Measurements from ENCODE around the gene STAG1.
"Not testable (repeated sequence)": the region's sequence is repeated elsewhere in the genome, so short reads cannot be mapped to it uniquely, and the experiment has no call there.

Gene STAG1

DNA sequence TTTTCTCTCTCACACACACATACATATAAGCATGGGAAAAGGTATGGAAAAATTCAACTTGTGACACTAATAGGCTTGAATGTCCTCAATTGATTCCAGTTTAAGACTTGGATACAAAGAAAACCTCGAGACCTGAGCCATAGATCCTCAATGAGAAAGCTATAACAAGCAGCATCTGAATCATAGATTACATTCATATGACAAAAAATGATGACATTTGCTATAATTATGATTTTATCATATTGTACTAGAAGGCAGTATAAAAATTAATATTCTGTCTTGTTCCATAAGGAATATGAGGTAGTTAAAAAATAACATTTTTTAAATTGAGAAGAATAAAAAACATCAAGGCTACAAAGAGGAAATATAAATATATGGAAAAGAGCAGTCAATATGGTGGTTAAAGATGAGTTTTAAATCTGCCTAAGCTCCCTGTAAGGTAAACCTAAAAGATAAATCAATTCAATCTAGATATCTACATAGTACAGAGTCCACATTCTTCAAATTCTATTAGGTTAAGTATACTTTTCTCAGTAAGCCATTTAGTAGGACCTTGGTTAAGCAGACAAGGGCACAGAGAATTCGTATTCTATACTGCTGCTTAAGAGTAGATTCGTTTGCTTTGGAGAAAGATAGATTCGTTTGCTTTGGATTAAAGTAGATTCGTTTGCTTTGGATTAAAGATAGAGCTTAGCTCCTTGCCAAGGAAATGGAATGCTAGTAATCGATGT, 175.7 kb downstream of the STAG1 start:
- no peak for DNase-seq

GRCh38 chr3:136567599-136568188, 184.5 kb downstream of the STAG1 start:
- DNase-seq: no peak

DNA sequence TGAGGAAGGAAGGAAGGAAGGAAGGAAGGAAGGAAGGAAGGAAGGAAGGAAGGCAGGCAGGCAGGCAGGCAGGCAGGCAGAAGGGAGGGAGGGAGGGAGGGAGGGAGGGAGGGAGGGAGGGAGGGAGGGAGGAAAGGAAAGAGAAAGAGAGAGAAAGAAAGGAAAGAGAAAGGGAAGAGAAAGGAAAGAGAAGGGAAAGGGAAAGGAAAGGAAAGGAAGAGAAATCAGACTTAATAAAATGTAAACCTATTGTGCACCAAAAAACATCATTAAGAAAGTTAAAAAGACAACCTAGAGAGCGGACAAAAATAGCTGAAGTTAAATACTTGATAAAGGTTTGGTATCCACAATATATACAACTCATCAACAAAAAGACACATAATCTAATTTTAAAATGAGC, 187.2 kb downstream of the STAG1 start:
- DNase-seq: not testable (repeated sequence)

DNA sequence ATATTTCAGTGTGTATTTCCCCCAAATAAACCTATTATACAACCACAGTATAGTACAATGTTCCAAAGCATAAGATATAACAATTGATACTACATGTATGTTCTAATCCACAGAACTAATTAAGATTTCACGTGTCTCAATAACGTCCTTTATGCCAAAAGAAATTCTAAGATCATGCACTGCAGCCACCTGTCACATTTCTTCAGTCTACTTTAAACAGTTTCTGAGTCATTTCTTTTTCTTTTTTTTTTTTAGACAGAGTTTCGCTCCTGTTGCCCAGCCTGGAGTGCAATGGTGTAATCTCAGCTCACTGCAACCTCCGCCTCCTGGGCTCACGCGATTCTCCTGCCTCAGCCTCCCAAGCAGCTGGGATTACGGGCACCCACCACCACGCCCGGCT, 190.2 kb downstream of the STAG1 start:
- no peak for DNase-seq

- no peak for DNase-seq
Measured at GRCh38 chr3:136559896-136560295, 192.3 kb downstream of the STAG1 start.

DNA sequence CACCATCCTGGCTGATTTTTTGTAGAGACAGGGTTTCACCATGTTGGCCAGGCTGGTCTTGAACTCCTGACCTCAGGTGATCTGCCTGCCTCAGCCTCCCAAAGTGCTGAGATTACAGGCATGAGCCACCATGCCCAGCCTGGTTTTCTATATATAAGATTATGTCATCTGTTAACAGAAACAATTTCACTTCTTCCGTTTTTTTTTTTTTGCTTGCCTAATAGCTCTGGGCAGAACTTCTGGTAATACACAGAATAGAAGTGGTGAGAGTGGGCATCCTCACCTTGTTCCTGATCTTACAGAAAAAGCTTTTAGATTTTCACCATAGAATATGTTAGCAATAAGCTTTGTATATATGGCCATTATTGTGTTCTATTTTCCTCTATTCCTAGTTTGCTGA, 202.7 kb downstream of the STAG1 start:
- DNase-seq: not testable (repeated sequence)

- no peak for DNase-seq
Measured at GRCh38 chr3:136547293-136547692, 204.9 kb downstream of the STAG1 start.

DNA sequence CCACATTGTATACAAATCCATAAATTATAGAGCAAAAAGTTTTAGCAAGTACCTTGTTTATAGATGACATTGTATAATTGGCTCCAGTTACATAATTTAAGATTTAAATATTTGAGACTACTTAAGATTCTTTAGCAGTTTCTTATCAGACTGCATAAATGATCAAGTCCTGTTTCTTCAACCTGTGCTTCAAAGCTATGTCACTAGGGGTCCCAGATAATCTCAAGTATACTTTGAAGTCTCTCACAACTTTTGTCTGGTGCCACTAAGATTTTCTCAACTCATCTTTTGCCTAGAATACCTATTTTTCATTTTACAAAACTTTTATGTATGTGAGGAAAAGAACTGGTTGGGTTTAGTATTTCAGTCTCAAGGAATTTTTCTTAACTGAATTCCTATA, 205.5 kb downstream of the STAG1 start:
- DNase-seq: no peak

GRCh38 chr3:136545664-136546268, 206.4 kb downstream of the STAG1 start:
- DNase-seq: no peak

GRCh38 chr3:136544532-136544931, 207.6 kb downstream of the STAG1 start:
- no peak for DNase-seq

DNA sequence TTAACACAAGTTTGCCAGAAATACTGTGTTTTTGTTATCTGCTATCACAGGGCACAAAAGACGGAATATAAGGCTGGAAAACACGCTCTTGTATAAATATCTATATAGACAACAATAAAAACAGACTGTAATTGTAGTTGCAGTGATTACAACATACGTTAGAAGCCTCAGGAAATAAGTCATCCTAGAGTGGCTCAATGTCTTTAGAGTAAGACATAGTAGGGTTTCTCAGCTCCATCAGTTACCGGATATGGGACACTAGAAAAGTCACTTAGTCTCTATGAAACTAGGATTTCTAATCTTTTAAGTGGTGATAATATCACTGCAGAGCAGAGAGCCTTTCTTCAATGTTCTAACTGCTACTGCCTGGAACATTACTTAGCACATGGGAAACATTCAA, 208.8 kb downstream of the STAG1 start:
- no peak for DNase-seq

DNA sequence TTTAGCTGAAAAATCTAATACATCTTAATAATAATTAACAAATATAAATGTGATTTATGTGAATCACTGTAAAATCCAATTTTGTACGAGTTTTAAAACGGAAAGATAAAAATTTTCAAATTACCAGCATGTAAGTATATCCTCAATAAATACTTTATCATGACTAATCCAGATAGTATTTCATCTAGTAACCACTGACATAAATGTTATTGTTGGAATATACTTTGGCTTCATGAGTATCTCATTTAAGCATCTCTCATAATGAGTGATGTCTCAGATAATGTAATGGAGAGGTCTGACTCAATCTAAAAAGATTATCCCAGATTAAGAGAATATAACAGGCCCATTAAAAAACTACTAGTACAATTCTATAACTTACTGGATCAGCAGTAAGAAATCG, 216.3 kb downstream of the STAG1 start:
- DNase-seq: no peak

DNA sequence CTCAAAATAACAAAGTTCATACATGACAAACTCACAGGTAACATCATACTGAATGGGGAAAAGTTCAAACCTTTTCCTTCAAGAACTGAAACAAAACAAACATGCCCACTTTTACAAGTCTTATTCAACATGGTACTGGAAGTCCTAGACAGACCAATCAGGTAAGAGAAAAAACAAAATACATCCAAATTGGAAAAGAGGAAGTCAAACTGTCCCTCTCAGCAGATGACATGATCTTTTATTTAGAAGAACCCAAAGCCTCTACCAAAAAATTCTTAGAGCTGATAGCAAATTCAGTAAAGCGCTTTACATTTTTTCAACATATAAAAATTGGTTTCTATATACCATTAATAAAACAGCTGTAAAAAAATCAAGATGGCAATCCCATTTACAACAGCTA, 219.4 kb downstream of the STAG1 start:
- DNase-seq: no peak

DNA sequence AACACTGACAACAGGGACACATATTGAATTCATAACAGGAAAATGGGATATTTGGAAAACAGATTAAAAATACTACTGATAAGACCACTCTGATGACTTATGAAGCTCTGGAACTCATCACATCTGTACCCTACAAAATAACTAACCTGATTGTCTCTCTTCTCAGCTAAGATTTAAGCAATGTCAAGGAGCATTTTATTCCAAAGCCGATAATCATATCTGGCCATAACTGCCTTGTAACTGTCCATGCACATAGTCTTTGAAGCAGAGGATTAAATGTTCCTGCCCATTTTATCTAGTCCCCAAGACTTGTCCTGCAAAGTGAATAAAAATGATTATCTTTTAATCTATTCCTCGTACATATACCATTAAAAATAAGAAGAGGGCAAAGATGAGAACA, 234.1 kb downstream of the STAG1 start:
- no peak for DNase-seq

DNA sequence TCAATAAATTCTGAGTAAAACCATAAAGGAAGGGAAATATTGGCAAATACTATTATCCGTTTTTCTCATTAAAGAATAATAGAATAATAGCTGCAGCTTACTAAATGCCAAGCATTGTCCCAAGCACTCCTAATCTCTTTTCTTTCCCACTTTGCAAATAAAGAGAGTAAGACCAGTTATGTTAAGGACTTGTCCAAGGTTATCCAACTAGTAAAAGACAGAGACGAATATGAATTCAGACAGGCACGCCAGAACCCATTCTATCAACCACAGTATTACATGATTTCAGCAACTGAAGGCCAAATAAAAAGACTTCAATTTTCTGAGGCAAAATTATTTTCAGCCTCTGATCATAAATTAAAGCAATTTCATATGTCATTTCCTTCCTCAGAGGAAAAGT, 235.5 kb downstream of the STAG1 start:
- DNase-seq: no peak

DNA sequence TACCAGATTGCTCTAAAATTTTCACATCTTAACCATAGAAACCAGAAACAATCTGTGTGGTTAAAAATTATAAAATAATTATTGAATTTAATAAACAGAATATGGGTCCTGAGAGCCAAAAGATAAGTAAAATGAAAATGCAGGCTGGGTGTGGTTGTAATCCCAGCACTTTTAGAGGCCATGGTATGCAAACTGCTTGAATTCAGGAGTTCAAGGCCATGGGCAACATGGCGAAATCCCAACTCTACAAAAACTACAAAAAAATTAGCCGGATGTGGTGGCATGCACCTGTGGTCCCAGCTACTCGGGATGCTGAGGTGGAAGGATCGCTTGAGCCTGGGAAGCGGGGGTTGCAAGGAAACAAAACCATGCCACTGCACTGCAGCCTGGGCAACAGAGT, 236.1 kb downstream of the STAG1 start:
- no peak for DNase-seq

DNA sequence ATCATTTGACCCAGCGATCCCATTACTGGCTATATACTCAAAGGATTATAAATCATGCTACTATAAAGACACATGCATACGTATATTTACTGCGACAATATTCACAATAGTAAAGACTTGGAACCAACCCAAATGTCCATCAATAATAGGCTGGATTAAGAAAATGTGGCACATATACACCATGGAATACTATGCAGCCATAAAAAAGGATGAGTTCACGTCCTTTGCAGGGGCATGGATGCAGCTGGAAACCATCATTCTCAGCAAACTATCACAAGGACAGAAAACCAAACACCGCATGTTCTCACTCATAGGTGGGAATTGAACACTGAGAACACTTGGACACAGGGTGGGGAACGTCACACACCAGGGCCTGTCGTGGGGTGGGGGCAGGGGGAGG, 237.6 kb downstream of the STAG1 start:
- not testable (repeated sequence) for DNase-seq

- DNase-seq: no peak
Measured at GRCh38 chr3:136513367-136513766, 238.8 kb downstream of the STAG1 start.

DNA sequence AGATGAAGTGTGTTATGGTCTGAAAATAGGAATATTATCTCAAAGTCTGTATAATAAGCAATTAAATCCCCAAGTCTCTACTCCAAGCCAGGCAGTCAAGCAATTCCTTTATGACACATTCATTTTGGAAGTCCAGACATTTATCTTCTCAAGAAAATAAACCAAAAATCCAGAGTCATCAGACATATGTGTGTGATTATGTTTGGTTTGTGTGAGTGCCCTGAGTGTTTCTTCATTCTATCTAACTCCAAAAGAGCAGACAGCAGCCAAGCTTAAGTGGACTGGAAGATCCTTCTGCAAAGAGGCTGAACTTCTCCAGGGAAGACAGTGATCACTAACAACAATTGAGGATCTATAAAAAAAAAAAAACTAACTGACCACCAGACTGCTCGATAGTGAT, 239.8 kb downstream of the STAG1 start:
- DNase-seq: no peak

DNA sequence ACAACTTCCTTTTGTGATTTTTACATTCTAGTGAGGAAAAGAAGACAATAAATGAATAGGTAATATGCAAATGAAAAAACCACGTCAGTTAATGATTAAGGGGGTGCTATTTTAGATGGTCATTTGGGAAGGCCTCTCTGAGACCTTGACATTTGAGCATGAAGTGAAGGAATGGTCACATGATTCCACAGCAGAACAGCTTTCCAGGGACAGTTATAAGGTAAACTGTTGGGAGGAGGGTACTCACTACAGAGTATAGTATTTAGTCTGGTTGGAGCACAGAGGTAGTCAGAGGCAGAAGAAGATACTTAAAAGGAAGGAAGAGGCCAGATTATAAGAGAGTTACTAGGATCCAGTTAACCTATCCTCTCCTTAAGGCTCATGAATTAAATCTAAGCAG, 246.5 kb downstream of the STAG1 start:
- no peak for DNase-seq

- no peak for DNase-seq
Measured at GRCh38 chr3:136503056-136503455, 249.1 kb downstream of the STAG1 start.

DNA sequence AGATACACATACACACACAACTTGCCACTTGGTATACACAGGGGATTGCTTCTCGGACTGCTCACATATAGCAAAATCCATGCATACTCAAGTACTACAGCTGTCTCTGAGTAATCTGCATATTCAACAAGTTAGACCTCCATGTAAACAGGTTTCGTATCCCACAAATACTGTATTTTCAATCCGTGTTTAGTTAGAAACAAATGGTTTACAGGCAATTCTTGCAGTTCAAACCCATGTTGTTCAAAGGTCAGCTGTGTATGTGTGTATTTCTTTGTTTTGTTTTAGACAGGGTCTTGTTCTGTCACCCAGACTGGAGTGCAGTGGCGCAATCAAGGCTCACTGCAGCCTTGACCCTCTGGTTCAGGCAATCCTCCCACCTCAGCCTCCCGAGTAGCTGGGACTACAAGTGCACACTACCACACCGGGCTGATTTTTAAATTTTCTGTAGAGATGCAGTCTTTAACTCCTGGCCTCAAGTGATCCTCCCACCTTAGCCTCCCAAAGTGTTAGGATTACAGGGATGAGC, 253.2 kb downstream of the STAG1 start:
- no peak for DNase-seq

- no peak for DNase-seq
Measured at GRCh38 chr3:136495213-136495612, 257.0 kb downstream of the STAG1 start.
